NCI-H345 treated with DMSO at 0.1 percent for 48 hours (cell line): ENCODE measurements around the gene IQCE.
"Not testable (repeated sequence)": the region's sequence is repeated elsewhere in the genome, so short reads cannot be mapped to it uniquely, and the experiment has no call there.

Source experiments
- DNase-seq: peaks from one replicate; lab custom pipeline; 2025; ENCODE audit not compliant: unreplicated experiment; lab: John Stamatoyannopoulos, UW

Gene IQCE

DNA sequence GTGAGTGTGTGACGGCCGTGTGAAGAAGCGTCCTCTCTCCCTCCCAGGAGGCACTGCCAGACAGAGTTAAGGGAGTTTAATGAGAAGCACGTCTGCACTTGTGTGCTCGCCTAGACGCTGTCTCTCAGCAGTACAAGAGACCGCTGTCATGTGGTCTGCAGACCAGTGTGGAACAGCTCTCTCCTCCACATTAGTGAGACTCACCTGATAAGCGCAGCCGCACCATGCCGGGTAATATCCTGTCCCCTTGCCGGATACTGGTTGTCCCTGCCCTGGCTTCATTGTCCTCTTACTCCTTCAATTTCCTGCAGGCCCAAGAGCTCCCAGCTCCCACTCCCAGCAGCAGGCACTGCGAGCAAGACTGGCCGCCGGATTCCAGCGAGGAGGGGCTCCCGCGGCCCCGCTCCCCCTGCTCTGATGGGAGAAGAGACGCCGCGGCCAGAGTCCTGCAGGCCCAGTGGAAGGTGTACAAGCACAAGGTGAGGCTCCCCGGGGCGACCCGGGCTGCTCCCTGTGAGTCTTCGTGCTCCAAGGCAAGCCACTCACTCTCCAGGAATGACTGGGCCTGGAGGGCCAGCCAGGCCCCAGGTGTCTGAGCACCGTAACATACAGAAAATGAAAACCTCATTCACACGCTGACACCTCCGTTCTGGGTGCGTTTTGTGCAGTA is 39.5 kb downstream of the IQCE start:
- no peak for DNase-seq

DNA sequence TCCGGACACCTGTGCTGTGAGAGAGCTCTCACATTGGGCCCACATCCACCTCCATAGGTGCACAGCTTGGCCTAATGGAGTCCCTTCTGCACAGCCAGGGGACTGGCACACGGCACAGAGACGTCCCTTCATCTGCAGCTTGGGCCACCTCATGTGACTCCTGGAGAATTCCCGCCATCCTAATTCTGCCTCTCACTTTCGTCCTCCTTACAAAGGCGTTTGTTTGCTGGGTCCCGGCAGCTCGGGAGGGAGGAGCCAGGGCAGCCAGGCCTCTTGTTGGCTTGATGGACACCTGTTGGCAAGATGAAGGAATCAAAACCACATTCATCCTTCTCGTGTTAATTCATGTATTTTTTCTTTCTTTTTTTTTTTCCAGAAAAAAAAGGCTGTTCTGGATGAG is 42.3 kb downstream of the IQCE start:
- DNase-seq: no peak

DNA sequence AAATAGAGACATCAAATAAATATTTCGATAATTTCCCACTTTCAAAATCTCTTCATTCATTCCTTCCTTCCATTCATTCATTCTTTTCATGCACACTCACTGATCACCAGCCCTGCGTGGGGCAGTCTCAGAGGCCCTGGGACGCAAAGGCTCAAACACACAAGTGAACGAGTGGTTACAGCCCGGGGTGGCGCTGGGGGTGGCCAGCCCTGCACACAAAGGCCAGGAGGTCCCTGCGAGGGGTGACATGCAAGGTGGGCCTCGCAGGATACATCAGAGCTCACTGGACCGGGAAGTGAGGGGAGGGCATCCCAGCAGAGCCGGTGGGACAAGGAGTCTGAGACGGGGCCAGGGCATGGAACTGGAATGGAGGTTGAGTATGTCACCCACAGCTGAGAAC is 43.1 kb downstream of the IQCE start:
- DNase-seq: no peak

DNA sequence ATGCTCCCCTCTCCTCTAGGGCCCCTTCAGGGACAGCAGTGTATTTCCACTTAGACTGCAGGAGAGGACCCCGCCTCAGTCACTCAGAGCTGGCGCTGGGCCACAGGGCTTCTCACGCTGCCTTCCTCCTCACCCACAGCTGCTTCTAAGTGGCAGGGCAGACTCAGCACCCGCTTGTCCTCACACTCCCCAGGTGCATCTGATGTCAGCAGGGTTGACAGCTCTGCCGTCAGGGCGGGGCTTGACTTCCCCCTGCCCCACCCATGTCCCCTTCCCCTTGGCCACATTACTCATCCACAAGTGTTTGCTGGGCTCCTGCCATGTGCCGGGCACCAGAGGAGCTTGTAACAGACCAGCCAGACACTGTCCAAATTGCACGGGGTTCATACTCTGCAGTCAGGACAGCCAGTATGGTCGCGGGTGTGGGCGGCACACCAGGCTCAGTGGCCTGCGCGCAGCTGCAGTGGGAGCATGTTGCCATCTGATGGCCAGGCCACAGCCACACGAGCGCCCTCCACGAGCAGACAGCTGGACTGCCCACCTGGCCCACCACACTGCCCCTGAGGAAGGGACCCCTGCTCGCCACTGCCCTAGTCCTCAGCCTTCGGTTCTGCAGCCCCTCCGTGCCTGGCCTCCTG is 43.7 kb downstream of the IQCE start:
- DNase-seq: peak; percentile 27

DNA sequence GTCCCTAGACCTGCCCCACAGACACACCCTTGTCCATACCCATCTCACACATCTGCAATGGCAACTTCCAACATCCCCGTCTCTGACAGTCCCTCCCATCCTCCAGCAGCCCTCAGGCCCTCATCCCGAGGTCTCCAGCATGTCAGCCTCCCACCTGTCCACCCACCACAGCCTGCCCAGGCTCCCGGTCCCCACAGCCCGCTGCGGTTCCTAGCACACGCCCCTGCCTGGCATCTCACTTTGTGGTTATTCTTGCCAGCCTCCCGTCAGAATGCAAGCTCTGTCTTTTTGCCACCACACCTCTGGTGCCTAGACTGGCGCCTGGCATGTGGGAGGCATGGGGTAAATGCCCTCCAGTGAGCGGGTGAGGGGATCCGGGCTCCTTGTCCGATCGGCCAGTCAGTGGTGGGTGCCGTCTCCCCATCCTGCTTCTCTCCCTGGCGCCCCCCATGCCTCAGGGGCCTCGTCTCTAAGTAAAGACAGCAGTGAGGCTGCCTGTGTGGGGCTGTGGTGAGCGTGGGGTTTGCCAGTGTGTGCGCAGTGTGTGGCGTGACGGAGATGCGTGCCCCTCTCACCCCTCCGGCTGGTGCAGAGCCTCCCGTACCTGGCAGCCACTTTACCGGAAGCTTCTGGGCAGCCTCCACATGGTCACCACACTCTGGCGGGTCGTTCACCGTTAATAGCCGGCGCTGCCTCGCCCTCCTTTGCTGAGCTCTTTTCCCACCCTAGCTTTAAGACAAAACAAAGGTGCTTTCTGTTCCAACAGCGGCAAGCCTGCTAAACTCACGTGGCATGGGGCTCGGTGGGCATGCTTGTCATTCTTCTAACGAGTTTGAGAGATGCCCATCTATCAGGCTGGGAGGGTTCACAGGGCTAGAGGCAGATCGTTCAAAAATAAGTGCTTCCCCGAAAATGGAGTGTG is 44.5 kb downstream of the IQCE start:
- DNase-seq: no peak

DNA sequence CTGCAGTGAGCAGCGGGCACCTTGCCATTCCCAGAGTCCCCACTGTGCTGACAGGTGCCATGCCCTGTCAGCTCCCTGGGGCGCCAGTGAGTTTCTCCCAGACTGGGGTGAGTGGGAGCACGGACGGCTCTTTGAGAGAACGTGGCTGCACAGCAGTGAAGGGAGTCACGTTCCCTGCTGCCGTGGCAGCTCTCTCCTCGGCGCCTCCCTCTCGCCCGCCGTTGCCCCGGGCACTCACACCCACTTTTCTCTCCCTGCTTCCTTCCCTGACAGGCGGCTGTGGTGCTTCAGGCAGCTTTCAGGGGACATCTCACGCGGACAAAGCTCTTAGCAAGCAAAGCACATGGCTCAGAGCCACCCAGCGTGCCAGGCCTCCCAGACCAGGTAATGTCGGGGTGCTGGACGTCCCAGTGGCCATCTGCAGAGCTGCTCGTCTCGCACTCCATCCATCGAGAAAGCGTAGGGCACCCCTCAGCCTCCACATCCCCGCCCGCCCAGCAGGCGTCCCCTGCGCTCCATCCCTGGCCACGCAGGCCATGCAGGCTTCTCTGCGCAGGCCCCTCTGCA is 45.9 kb downstream of the IQCE start:
- peak; percentile 87 for DNase-seq

DNA sequence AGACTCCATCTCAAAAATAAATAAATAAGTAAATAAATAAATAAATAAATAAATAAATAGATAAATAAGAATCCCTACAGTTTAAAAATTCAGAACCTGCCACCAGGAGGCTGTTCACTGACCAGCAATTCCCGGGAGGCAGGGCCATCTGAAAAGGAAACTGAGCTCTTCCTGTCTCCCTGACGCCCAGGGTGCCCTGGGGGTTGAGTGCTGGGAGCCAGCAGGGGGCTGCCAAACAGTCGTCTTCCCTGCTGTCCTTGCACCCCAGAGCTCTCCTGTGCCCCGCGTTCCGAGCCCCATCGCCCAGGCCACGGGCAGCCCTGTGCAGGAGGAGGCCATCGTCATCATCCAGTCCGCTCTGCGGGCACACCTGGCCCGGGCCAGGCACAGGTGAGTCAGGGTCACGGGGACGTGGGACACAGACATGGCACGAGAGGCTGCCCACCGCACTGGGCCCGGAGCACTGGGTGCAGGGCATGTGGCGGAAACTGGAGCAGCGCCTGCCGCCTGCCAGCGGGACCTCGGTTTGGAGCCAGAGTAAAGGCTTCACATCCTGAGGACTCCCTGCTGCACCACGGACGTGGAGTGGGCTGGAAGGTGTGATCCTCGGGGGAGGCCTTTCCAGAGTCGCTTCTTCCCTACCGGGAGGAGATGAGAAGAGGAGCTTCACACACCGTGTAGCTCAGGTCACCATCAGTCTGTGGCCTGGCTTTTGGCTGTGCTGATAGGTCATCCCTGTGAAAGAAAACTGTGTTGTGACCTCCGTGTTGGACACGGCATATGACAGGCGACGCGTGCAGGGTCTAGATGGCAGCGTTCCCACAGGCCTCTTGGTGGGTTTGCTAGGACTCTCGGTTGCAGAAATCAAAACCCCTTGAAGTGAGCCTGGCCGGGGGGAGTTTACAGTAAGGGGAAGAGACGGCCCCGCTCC is 47.1 kb downstream of the IQCE start:
- no peak for DNase-seq

DNA sequence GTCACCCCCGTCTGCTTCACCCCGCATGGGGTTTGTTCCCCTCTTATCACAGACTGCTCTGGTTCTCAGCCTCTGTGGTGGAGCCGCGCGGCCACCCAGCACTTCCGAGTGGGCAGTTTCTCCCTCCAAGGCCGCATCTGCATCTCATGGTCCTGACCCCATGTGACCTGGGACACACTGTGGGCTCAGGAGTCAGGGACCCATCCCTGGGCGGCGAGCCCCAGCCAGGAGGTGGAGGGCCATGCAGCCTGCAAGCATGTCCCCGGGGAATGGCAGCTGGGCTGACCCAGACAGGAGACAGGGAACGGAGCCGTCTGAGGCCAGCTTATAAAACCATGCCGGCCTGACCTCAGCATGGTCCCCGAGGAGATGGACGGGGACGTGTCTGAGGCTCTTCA is 47.8 kb downstream of the IQCE start:
- DNase-seq: no peak

DNA sequence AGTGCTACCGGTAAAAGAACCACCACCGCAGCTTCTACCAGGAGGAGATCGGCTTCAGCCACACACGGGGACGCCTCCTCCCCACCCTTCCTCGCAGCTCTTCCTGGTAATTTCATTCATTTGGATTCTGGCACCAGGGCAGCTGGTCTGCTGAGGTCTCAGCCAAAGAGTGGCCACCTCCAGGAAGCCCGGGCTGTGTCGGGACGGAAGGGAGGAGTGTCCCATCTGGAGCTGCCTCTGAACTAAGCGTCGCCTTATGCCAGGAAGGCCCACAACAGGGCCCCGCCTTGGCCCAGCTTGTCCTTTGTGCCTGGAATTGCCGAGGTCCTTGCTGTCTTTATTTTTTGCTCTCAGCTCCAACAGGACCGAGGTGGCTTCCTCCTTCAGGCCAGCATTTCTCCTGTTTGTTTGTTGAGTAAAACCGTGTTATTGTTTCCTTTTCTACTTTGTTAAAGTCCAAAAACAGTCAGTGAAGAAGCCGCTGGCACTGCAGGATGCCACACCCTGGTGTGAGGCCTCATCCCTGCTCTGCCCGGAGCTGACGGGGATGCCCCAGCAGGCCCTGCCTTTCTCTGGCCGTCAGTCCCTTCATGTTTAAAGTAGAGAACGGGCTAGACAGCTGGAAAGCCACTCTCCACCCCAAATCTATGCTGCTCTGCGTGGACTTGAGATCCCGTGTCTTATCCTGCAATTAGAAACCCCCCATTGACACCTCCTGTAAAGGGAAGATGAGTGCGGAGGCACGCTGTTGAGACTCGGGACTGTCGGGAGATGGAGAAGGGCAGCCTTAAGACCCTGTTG is 48.5 kb downstream of the IQCE start:
- no peak for DNase-seq

DNA sequence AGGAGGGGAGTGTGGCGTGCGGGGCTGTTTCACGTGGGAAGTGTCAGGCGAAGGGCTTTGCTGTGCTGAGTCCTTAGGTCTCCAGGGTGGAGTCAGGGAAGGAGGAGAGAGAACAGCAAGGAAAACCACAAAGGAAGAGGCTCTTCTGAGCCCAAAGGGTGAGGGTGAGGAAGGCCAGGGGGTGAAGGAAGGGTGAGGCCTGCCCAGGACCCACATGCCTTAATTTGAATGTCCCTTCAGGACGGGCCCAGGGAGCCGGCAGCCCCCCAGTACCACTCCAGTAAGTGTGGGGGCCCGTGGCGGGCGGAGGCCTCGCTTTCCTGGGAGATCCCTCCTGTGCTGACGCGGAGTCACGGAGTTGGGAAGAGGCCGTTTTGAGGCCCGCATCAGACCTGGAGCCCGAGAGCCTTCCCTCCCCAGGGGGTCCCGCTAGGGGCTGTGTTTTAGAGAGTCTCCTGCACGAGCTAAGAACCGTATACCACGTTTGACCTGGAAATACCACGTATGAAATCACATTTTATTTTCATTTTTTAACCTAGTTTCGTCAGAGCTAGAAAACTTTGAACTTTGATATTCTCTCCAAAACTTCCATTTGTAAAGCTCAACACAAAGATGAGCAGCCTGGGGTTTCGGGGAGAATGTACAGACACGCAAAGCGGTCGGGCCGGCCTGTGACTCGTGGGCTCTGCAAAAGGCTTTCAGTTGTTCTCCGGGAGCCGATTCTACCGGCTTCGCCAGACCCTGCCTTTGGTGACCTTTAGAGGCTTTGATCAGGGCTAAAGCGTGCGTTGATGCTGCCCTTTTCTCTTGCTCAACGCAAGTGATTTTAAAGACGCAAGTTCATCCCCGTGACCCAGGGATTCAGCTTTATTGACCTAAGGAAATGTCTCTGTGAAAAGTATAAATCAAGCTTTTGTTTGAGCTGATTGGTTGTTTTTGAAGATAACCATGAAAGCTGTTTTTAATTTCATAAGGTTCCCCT is 49.4 kb downstream of the IQCE start:
- DNase-seq: no peak

DNA sequence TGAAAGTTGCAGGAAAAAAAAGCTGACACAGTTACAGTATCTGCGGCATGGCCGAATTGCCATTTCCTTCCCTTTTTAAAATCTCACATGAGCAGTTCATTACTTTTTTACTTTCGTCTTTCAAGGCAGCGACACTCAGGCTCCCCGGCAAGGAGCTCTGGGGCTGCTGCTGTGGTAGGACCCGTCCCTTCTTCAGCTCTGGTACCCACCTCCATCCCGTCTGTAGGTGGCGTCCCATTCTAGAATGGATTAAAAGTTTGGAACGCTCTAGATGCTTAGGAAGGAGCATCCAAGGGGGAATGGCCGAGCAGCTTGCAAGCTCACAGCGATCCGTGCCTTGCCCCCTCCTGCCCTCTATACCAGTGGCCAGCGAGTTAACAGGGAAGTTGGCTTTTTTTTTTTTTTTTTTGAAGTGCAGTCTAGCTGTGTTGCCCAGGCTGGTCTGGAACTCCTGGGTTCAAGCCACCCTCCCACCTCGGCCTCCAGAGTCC is 50.2 kb downstream of the IQCE start:
- DNase-seq: no peak

DNA sequence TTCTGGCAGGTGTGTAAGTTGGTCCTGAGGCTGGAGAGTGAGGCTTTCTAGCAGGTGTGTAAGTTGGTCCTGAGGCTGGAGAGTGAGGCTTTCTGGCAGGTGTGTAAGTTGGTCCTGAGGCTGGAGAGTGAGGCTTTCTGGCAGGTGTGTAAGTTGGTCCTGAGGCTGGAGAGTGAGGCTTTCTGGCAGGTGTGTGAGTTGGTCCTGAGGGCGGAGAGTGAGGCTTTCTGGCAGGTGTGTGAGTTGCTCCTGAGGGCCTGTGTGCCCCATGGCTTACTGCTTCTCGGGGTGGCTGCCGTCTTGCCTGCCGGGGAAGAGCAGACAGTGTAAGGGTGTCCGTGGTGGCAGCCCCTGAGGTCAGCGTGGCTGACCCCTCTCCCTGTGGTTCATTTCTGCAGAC is 50.9 kb downstream of the IQCE start:
- DNase-seq: not testable (repeated sequence)

DNA sequence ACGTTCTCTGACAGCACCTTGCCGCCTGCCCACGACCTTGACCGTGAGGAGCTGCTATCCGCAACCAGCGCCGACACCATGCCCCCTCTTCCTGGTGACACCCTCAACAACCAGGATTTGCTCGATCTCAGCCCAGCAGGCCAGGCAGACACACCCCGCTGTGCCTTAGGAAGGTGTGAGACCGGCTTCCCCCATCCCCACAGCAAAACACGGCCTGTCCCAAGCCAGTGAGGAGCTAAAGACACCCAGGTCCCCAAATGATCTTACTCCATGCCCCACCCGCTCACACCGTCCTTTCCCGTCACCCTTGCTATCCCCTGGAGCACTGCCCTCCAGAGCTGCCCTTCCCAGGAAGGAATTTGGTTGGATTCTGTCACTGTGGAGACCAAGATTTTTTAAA is 51.7 kb downstream of the IQCE start:
- no peak for DNase-seq

DNA sequence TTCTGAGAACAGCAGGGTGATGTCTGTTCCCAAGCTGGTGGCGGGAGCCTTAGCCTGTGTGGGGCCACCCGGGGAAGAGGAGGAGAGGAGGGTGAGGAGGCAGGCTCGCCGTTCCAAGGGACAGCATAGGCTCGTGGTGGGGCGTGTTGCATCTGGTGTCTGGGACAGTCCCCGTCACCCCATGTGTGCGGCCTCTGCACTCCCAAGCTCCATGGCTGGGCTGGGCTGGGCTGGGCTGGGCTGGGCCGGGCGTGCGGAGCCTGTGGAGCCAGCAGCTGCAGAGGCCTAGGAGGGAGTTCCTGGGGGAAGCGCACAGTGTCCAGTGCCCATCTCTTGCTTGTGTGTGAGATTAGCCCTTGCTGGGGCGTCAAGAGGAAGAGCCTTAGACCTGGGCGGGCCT is 52.1 kb downstream of the IQCE start:
- DNase-seq: no peak

DNA sequence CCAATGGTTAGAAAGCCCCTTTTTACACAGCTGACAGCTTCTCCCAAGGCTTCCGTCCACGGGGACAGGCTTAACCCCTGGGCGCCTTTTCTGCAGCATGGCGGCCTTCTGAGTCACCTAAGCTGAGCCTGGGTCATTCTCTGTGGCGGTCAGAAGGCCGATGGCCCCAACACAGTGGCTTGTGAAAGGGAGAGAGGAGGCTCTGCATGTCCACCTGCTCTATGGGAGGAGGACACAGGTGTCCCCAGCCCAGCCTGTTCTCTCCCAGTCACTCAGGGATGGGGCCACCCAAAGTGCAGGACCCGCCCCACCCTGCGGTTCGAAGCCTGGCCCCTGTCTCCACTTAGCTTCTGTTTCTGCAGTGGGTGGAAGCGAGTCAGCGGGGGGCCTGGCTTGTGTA is 52.6 kb downstream of the IQCE start:
- DNase-seq: no peak

DNA sequence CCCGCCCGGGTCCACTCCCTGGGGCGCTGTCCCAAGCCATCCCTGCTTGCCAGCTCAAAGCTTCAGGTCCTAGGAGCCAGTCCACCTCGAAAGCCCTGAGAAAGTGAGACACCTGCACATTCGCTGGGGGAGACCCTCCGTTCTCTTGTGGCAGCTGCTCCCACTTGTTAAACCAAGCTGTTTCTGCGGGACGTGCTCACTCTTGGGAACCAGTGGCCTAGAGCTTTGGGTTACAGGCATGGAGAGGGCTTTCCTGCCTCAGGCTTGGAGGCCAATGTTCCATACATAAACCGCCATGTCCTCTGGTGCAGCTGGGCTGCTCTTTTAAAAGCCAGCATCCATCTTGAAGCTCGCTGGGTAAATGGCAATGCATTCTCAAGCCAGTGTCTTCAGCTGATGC is 53.1 kb downstream of the IQCE start:
- DNase-seq: no peak

DNA sequence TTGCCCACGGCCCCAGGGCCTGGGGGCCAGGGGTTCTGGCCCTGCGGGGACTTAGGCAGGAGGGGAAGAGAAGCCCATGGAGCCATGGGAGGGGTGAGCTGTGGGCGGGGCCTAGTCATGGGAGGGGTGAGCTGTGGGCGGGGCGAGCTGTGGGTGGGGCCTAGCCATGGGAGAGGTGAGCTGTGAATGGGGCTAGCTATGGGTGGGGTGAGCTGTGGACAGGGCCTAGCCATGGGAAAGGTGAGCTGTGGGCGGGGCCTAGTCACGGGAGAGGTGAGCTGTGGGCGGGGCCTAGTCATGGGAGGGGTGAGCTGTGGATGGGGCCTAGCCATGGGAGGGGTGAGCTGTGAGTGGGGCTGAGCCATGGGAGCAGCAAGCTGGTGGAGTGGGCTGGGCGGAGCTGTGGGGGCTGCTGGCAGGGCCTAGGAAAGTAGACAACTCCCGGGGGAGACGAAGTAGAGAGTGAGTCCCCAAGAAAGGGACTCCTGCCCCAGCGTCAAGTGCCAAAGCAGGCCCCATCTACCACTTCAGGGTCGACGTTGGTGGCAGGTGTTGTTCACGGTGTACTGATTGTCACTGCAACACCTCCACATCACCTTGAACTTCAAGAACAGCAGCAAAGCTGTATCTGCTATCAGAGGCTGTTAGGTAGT is 53.8 kb downstream of the IQCE start:
- DNase-seq: no peak
